Glutamatergic neuron (in vitro differentiated cells): ENCODE data around the gene TOPAZ1. TPM values are rescaled to one million over a fixed set of nuclear protein-coding genes. Genes with fewer than 3 reads are reported as not detected.

Source experiments
- DNase-seq: peaks from one replicate; pipeline ENCODE4 v3.0.0; 2022
- H3K27ac Mint-ChIP-seq: one replicate; pipeline ENCODE4 v1.8.0; 2020; ENCODE audit warnings: mild to moderate bottlenecking, mixed read lengths, inconsistent platforms; ENCODE audit not compliant: unreplicated experiment
- H3K27me3 Mint-ChIP-seq: one replicate; pipeline ENCODE4 v1.8.0; 2020; ENCODE audit warnings: mild to moderate bottlenecking, moderate library complexity, mixed read lengths, inconsistent platforms; ENCODE audit not compliant: unreplicated experiment
- H3K36me3 Mint-ChIP-seq: one replicate; pipeline ENCODE4 v1.8.0; 2020; ENCODE audit warnings: mild to moderate bottlenecking, mixed read lengths, inconsistent platforms; ENCODE audit not compliant: unreplicated experiment
- H3K4me1 Mint-ChIP-seq: one replicate; pipeline ENCODE4 v1.8.0; 2020; ENCODE audit warnings: mild to moderate bottlenecking, low read depth, mixed read lengths, inconsistent platforms; ENCODE audit not compliant: unreplicated experiment
- H3K4me3 Mint-ChIP-seq: one replicate; pipeline ENCODE4 v1.8.0; 2020; ENCODE audit warnings: mild to moderate bottlenecking, mixed read lengths, inconsistent platforms; ENCODE audit not compliant: unreplicated experiment
- H3K9me3 Mint-ChIP-seq: one replicate; pipeline ENCODE4 v1.8.0; 2020; ENCODE audit warnings: mild to moderate bottlenecking, moderate library complexity, mixed read lengths, inconsistent platforms; ENCODE audit not compliant: unreplicated experiment
- CTCF ChIP-seq: fragments of 200-600 bp; sonication (generic); IDR thresholded peaks from one replicate; pipeline ENCODE4 v1.5.0; 2021; ENCODE audit not compliant: partially characterized antibody, unreplicated experiment
- total RNA-seq: library from RNA; stranded (reverse); fragmentation: NEBNext Ultra II Directional; extraction: Animal tissue kit (Norgen Biotek cat#: 25700); gene quantifications from one replicate; pipeline ENCODE4 v1.2.1, GENCODE V29; 2021; ENCODE audit not compliant: unreplicated experiment

TOPAZ1 gene
- total RNA-seq, 1 donor from 2014 or later, result not detected

DNA sequence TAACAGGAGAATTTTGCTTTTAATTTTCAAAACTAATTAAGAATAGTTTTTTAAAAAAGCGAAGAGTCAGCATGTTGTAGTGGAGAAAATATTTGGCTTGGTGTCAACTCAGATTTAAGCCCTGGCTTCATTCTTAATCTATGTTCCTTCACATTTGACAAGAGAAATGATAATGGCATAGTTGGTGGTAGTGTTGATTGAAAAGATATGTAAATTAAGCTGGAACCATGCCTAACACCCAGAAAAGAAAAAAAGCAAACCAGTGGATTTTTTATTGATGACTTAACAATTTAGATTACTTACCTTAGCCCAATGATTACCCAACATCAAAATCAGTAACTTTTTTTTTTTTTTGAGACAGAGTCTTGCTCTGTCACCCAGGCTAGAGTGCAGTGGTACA is 124.3 kb downstream of the TOPAZ1 start:
- H3K36me3 Mint-ChIP-seq, result no peaks in the 10 kb centered on the region
- H3K27me3 Mint-ChIP-seq, result no peaks in the 10 kb centered on the region
- H3K4me3 Mint-ChIP-seq, result no peak overlapping the region
- no peaks in the 10 kb centered on the region for H3K9me3 Mint-ChIP-seq
- no peak for TF ChIP-seq CTCF
- H3K4me1 Mint-ChIP-seq, result no peaks in the 10 kb centered on the region
- no peak overlapping the region for H3K27ac Mint-ChIP-seq
- no peak for DNase-seq

- Mint-ChIP-seq H3K4me3 (no peak overlapping the region), H3K27ac (no peak overlapping the region), H3K4me1 (no peaks in the 10 kb centered on the region), H3K27me3 (no peaks in the 10 kb centered on the region), H3K9me3 (peaks cover 1% of the 10 kb centered on the region), H3K36me3 (peaks cover 17% of the 10 kb centered on the region)
- DNase-seq, result no peak
- no peak for TF ChIP-seq CTCF
Measured at GRCh38 chr3:44375450-44375849, 133.8 kb downstream of the TOPAZ1 start.

Other genes starting within 250 kb of the TOPAZ1 start
- 17.1 TPM for gene TCAIM, start 96.9 kb downstream of the TOPAZ1 start, total RNA-seq
- gene ZNF445, start 235.8 kb downstream of the TOPAZ1 start, total RNA-seq, result 66.8 TPM